Activated naive CD8-positive, alpha-beta T cell treated with anti-CD3 and anti-CD28 coated beads, Interleukin-2, amount 50 U/mL, for 16 hours (primary cell): ENCODE data around the gene MSH3.
"Not testable (repeated sequence)": the region's sequence is repeated elsewhere in the genome, so short reads cannot be mapped to it uniquely, and the experiment has no call there.

Source experiments
- DNase-seq: peaks from one replicate; pipeline ENCODE4 v3.0.0-alpha.2; 2020; ENCODE audit warnings: low read depth, low spot score

MSH3 gene

DNA sequence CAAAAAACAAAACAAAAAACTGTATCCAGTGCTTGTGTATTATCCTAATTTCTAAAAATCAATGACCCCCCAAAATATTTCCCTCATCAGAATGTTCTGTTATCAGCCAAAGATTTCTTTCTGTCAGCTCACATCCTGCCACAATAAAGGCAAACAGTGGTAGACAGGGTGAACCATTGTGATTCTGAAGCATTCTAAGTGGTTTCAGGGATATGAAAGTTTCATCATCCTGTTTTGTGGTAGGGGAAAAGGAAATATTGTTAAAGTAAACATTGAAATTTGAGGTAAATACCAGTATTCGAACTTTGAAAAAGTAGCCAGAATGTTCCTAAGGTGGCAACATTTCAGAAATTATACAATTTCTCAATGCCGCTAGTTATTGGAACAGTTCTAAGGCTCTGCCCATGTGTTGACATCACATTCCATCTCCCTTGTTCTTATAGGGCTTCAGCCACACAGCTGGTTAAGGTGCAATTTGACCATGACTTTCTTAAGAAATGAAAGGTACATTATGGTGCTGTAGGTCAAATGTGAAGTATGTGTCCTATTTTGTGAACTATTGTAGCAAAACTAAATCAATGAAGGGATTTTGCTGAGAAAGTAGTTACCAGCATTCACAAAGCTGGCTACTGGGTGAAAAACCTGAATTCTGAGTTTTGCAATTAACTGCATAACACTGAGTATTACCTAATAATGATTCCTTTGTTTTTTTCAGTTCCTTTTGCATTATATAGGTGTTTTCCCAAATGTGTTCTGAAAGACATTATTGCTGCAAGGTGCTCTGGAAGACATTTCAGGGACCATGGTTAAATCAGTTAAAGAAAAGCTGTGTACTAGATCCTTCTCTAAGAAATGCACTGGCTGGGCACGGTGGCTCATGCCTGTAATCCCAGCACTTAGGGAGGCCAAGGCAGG is 198.1 kb downstream of the MSH3 start:
- no peak for DNase-seq

DNA sequence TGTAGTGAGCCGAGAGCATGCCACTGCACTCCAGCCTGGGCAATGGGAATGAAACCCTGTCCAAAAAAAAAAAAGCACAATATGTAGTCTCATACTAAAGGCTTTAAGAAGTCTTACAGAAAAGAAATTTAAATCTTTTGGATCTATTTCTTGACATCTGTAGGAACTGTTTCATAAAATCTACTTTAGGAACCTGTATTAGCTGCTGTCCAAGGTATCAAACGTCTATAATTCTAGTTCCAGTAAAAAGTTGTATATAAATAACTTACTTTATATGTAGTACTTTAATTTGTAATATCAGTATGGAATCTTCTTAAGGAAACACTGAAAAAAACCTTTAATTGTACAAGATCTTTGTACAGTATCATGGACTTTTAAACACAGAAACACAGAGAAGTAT is 199.0 kb downstream of the MSH3 start:
- no peak for DNase-seq

DNA sequence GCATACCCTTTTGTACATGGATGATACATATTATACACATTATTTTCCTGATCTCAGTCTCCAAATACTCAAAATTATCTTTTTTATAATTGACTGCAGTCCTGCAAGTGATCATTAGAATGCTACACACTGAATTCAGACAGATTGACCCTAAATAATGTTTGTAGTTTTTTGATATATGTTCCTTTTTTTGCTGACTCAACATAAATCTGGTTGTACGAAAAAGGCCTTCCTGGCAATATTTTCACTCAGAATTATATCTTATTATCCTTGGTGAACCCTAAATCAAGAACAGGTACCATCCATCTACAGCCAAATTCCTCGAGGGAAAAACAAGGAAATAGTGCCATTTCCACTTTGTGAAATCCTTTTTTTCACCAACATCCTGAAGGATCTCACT is 200.1 kb downstream of the MSH3 start:
- no peak for DNase-seq

DNA sequence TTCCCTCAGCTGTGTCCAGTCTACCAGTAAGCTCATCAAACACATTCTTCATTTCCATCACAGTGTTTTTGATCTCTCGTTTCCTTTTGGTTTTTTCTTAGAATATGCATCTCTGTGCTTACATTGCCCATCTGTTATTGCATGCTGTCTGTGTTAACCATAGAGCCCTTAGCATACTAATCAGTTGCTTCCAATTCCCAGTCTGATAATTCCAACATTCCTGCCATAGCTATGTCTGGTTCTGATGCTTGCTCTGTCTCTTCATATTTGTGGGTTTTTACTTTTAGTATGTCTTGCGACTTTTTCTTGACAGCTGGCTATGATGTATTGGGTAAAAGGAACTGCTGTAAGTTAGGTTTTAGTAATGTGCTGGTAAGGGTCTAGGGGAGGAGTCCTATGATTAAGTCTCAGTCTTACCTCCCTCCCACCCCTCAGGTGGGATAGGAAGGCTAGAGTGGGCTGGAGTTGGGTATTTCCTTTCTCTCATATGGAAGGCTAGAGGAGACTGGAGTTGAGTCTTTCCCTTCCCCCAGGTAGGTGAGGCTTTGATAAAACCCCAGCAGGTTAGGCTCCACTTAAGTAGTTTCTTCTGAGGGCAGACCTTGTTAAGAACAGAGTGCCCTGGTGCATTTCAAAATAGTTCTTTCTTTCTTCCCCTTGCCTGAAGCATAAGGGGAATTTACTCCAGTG is 206.6 kb downstream of the MSH3 start:
- DNase-seq: no peak

DNA sequence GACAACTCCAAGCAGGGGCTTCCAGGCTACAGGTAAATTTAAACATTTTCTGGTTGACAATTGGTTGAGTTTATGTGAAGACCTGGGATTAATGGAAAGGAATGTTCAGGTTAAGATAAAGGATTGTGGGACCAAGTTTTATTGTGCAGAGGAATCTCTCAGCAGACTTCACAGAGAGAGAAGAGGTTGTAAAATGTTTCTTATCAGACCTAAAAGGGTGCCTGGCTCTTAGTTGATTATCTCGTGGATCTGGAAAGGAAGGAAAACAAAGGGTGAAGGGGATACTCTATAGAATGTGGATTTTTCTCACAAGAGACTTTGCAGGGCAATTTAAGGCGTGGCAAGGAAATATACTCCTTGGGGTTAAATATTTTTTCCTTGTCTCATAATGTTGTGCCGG is 209.3 kb downstream of the MSH3 start:
- DNase-seq: no peak

DNA sequence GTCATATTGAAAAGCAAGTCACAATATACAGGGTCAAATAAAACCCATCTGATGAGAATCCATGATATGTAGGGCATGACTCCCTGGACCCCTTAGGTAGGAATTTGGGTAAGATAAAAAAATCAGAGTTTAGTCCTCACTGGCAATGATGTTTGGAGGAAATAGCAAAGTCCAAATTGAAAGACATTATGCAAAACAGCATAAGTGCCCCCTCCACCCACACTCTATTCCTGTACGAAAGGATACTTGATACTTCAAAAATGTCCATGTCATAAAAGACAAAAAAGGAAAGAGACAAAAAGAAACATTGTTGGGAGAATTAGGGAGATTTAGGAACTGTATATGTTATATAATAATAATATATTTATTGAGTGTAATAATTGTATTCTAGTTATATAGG is 209.7 kb downstream of the MSH3 start:
- DNase-seq: no peak

DNA sequence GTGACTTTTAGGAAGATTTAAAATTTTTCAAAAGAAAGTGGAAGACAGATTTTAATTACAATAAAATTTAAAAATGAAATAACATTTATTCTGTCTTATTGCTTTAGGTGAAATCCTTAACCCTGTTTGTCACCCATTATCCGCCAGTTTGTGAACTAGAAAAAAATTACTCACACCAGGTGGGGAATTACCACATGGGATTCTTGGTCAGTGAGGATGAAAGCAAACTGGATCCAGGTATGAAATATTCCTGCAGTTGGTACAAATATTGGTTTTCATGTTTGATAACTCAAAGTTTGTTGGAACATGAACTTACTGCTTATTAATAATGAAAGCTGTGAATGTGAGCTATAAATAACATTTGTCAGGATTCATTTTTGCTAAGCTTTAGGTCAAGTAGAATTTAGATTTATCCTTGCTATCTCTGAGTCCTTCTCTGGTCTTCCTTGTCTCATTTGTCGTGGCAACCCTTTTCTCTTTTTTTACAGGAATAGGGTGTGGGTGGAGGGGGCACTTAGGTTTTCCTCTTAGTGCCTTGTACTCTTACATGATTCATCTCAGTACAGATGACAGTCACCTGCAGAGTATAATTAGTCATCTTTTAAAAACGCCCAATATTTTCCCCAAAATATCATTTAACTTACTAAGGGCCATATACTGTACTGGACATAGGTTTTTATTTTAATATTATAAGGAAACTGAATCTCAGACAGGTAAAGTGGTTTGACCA is 210.4 kb downstream of the MSH3 start:
- DNase-seq: no peak

DNA sequence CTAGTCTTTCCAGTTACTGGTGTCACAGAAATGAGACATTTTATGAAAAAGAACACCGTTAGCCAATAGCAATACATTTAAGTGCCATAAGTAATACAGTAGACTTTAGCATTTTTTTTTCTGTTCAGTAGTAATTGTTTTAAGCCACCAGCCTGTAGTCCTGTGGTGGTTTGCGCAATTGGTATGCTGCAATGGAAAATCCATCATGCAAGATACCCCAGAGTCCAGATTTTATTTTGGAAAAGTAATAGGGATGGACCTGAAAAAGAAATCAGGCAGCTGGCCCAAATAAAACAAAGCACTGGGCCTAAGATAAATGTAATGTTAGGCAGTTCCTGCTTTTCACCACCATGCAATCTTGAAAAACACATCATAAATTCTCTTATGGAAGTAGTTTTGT is 211.1 kb downstream of the MSH3 start:
- DNase-seq: no peak

DNA sequence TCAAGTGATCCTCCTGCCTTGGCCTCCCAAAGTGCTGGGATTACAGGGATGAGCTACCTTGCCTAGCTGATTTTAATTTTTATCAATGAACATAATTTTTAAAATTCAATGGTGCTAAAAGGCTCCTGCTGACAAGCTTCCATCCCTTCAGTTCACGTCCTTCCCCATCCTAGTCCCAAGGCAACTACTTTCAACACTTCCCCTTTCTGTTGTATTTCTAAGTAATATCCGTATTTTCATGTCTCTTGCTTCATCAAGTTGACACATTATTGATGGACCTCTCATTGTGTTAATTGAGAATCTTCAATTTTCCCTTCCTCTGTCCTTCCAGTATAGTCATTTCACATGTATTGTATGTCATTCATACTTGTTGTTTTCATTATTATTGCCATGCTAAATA is 211.9 kb downstream of the MSH3 start:
- DNase-seq: no peak

DNA sequence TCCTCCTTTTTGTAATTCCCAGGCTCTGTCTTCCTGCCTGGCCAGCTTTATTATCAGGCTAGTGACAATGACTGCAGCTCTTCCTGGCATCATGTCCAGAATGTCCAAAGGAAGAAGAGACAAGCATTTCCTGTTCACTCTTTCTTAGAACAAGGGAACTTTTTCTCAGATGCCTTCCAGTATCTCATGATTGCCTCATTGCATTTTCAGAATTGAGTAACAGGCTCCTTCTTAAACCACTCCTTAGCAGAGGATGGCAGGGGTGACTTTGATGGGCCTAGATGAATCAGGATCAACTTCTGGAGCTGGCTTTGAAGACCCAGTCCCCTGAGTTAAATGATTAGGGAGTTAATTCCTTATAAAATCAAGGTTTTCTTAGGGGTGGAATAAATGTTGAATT is 212.8 kb downstream of the MSH3 start:
- DNase-seq: no peak

DNA sequence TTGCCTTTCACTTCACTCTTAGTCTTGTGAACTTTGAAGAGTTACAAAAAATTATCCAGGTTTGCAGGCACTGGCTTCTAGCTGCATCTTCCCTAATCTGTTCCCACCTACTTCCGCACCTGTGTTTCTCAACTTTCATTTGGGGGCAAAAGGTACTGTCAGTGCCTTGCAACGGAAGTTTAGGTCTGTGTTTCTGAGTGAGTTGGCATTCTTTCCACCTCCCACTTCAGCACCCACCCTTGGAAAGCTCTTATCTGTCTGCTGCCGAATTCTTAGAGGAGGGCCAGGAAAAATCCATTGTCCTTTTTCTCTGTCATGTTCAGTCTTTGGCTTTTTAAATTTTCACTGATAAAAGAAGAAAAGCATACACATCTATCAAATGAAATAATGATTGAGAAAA is 216.0 kb downstream of the MSH3 start:
- DNase-seq: no peak

DNA sequence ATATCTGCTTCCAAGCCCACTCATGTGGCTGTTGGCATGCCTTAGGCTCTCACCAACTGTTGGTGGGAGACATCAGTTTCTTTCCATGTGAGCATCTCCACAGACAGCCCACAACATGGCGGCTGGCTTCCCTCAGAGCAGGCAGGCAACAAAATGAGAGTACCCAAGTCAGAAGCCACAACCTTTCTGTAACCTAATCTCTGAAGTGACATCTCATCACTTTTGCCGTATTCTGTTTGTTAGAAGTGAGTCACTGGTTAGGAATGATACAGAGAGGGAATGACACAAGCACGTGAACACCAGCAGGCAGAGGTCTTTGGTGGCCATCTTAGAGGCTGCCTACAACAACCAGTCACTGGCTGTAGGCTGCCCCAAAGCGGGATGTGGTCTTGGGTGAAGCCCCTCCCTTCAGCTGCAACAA is 217.1 kb downstream of the MSH3 start:
- no peak for DNase-seq

DNA sequence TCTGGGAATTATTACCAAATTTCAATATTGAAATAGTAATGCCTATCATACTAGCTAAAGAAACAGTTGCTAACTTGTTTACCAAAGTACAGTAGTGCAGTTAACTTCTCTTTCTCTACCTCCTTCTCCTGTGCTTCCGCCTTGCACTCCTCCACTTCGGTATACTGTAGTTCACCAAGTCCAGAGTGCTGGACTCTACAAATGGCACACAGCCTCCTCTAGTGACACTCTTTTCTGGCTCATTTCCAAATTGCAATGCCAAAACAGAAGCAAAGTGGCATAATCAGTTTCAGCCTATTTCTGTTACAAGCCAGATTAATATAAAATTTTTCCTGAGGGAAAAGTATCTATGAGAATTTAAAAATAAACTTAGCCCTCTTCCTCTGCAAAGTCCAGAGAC is 219.7 kb downstream of the MSH3 start:
- no peak for DNase-seq

DNA sequence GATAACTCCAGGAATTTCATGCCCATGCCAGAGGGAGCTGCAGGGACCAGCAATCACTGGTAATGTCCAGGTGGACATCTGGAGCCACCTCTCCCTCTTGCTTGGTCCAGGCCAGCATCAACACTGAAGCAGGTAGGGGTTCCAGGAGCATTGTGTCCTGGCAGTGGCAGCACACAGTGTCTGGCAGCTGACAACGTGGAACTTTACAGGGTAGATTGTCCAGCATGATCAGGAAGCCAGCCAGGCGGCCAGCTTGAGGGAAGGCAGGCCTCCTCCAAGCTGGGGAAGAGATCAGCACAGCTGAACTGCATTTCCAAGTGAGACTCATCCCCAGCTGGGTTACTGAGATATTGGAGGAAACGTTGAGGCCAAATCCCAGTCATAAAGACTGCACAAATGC is 223.1 kb downstream of the MSH3 start:
- DNase-seq: no peak

DNA sequence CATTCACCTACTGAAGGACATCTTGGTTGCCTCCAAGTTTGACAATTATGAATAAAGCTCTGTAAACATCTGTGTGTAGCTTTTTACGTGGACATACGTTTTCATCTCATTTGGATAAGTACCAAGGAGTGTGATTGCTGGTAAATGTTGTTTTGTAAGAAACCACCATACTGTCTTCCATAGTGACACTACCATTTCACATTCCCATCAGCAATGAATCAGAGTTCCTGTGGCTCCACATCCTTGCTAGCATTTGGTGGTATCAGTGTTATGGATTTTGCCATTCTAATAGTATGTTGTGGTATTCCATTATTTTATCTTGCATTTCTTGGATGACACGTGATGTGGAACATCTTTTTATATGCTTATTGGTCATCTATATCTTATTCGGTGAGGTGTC is 227.3 kb downstream of the MSH3 start:
- DNase-seq: no peak

DNA sequence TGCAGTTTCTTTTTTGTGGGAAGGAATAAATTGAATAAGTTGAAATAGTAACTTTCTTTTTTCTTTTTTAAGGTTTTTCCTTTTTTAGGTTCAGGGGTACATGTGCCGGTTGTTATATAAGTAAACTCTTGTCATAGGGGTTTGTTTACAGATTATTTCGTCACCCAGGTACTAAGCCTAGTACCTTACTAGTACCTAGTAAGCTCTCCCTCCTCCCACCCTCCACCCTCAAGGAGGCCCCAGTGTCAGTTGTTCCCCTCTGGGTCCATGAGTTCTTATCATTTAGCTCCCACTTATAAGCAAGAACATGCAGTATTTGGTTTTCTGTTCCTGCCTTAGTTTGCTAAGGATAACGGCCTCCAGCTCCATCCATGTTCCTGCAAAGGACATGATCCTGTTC is 228.9 kb downstream of the MSH3 start:
- not testable (repeated sequence) for DNase-seq

DNA sequence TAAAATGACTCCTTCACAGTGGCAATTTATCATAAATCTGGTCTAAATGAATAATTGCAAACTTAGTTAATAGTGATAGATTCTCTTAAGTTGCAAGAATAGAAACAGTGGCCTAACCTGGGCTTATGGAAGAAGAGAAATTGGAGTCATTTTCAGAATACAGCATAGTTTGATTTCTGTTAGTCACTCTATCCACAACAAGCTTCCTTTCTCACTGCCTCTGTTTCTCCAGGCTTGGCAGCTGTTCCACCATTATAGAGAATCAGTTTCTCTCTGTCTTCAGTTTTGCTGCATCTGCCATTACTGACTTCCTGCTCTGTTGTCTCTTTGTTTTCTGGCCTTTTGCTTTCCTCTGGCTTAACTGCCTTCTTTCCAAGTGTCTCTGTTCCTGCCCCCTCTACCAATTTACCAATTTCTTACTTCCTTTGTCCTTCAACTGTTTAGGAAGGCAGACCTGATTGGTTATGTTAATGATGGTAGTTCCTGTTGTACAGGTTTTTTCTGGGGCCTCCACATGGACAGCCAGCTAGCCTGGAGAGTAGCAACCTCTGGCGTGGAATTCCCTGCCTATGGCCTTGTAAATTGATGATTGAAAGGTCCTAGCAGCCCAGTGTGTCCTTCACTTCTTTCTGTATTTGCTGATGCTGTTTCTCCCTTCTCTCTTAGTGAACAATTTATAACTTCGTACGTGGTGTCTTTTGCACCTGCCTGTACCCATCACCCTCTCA is 229.8 kb downstream of the MSH3 start:
- DNase-seq: no peak

DNA sequence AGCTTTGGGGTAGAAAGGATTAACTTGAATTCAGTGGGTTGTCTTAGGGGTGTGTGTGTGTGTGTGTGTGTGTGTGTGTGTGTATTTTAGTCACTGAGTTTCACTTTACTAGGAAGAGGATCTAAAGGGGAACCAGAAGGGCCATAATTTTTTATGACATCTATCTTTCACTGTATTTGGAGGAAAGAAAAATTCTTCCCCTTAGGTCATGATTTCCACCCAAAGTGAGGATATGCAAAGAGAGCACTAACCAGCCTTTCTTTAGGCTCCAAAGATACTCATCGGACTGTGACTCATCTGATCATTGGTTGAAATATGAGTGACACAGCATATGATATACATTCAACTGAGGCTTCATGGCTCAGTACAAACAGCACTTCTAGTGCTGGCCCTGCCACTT is 230.5 kb downstream of the MSH3 start:
- DNase-seq: no peak

DNA sequence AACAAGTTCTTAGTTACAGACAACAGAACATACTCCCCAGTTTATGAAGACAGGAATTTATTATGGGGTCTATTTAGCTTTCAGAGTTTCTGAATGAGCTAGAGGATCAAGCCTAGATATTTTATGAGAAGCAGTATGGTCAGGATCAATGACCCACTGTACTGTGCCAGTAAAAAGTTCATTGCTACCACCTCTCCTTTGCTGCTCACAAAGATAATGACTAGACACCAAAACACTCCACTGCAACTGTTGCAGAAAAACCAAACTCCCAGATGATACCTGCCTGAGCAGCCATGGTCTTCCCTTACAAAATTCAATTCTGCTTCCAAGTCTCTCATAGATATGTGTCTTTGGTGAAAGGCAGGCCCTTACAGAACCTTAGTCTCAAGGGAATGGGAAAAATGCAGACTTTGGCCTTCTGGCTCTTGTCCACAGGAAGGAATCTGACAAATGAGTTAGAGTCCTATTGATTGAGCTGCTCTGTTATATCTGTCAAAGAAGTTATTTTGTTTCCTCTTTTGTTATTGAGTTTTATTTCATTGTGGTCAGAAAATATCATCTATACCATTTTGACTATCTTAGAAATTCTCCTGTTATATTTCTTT is 231.0 kb downstream of the MSH3 start:
- DNase-seq: no peak

DNA sequence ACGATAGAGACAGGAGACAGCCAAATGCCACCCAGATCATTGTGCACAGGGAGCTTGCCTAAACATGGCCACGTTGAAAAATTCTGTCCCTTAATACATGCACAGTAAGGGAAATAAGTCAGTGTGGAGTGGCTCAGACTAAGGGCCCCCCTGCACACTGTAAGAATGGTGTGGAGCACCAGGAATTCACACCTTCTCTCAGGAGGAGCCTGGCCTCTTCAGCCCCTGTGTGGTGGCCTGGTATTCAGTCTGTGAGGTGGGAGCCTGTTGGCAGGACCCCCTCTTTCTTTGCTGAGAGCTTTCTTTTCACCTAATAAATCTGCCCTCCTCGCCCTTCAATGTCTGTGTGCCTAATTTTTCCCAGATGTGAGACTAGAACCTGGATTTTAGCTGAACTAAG is 239.6 kb downstream of the MSH3 start:
- DNase-seq: no peak

DNA sequence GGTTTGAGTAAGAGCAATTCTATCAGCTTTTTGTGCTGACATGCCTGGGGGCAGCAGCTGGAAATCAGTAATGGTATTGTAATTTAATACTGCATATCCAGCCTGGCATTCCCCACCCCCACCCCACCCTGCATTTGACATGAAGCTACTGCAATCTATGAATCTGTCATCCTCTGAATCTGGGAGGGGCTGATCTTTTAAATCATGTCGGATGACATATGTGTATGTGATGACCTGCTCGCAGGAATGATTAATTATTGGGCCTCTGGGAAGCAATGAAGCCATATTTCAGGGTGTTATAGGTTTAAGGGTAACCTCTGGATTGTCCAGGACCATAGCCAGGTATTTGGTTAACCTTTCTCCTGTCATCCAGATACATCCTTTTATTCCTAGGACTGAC is 241.1 kb downstream of the MSH3 start:
- DNase-seq: no peak
